Vagina (tissue), 2 donors: ENCODE measurements around the gene RITA1.

ENCODE experiments used
- POLR2A ChIP-seq, 2 donors: fragments of 450-650 bp; IDR thresholded peaks; one replicate each; pipeline ENCODE4 v1.6.1; 2017; ENCODE audit warnings: antibody characterized with exemption in 2 of 2, mild to moderate bottlenecking in 2 of 2, moderate library complexity in 2 of 2
- POLR2AphosphoS5 ChIP-seq, 2 donors: sonication (generic); formaldehyde crosslinking; IDR thresholded peaks; one replicate each; pipeline ENCODE4 v1.9.0; 2017; ENCODE audit warnings: antibody characterized with exemption in 2 of 2, mild to moderate bottlenecking in 2 of 2, low read depth in 1 of 2; ENCODE audit not compliant: insufficient read depth in 1 of 2
- TF ChIP-seq, protein P1 (sequence below), 3 experiments: fragments of 450-650 bp in 2 of 3; fragments of 200-600 bp in 1 of 3; sonication (generic) in 1 of 3; IDR thresholded peaks; one replicate each; pipeline ENCODE4 v1.5.1; 2017 to 2019; ENCODE audit warnings: antibody characterized with exemption in 3 of 3, mild to moderate bottlenecking in 2 of 3, moderate library complexity in 2 of 3

DNA sequence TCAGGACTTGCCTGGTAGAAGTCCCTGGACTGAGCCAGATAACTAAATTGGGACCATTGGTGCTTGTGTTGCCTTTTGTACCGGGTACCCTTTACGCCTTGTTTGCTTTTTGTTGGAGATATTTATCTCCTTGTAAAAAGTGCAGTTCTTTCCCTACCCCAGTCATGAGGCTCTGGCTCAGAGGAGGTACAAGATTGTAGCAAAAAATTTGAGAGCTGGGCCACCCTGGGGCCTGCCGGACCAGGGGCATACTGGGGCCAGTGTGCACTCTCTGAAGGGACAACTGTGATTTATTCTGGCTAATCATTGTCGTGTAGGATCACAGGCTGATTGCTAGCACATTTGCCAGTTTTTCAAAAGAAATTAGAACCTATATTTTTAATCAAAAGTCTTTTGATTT is 49.0 kb downstream of the RITA1 start:
- TF ChIP-seq POLR2A (IDR thresholded peaks at IDR 0.05) (no peak), POLR2AphosphoS5 (IDR thresholded peaks at IDR 0.05; ENCODE audit: insufficient read depth in 1 of 2, low read depth in 1 of 2) (no peak)
- TF ChIP-seq, protein P1, sequence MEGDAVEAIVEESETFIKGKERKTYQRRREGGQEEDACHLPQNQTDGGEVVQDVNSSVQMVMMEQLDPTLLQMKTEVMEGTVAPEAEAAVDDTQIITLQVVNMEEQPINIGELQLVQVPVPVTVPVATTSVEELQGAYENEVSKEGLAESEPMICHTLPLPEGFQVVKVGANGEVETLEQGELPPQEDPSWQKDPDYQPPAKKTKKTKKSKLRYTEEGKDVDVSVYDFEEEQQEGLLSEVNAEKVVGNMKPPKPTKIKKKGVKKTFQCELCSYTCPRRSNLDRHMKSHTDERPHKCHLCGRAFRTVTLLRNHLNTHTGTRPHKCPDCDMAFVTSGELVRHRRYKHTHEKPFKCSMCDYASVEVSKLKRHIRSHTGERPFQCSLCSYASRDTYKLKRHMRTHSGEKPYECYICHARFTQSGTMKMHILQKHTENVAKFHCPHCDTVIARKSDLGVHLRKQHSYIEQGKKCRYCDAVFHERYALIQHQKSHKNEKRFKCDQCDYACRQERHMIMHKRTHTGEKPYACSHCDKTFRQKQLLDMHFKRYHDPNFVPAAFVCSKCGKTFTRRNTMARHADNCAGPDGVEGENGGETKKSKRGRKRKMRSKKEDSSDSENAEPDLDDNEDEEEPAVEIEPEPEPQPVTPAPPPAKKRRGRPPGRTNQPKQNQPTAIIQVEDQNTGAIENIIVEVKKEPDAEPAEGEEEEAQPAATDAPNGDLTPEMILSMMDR (IDR thresholded peaks at IDR 0.05): no peak
